Neural cell (in vitro differentiated cells): ENCODE data around the gene LNX2.

Source experiments
- EP300 ChIP-seq: fragments of 450-650 bp; conservative IDR thresholded peaks from 2 replicates; pipeline ENCODE4 v1.6.1; 2014; ENCODE audit warnings: antibody characterized with exemption, mild to moderate bottlenecking, moderate library complexity; ENCODE audit not compliant: poor library complexity, severe bottlenecking
- SMC3 ChIP-seq: fragments of 450-650 bp; conservative IDR thresholded peaks from 2 replicates; pipeline ENCODE4 v1.6.1; 2014; ENCODE audit warnings: antibody characterized with exemption, mild to moderate bottlenecking, moderate library complexity; ENCODE audit not compliant: poor library complexity
- TF ChIP-seq, protein P1 (sequence below): fragments of 450-650 bp; IDR thresholded peaks from 2 replicates; pipeline ENCODE4 v1.5.1; 2014; ENCODE audit warnings: antibody characterized with exemption, mild to moderate bottlenecking, moderate library complexity; ENCODE audit not compliant: poor library complexity, severe bottlenecking

- TF ChIP-seq, protein P1, sequence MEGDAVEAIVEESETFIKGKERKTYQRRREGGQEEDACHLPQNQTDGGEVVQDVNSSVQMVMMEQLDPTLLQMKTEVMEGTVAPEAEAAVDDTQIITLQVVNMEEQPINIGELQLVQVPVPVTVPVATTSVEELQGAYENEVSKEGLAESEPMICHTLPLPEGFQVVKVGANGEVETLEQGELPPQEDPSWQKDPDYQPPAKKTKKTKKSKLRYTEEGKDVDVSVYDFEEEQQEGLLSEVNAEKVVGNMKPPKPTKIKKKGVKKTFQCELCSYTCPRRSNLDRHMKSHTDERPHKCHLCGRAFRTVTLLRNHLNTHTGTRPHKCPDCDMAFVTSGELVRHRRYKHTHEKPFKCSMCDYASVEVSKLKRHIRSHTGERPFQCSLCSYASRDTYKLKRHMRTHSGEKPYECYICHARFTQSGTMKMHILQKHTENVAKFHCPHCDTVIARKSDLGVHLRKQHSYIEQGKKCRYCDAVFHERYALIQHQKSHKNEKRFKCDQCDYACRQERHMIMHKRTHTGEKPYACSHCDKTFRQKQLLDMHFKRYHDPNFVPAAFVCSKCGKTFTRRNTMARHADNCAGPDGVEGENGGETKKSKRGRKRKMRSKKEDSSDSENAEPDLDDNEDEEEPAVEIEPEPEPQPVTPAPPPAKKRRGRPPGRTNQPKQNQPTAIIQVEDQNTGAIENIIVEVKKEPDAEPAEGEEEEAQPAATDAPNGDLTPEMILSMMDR: no peak
- no peak for TF ChIP-seq SMC3
- no peak for TF ChIP-seq EP300
Observed at GRCh38 chr13:27631156-27631555, 10.8 kb upstream of the LNX2 start.
